Karpas-422 (cell line): ENCODE measurements around the gene ANKS1B. TPM values are rescaled to one million over a fixed set of nuclear protein-coding genes. Genes with fewer than 3 reads are reported as not detected.

Experiments used
- DNase-seq: peaks from one replicate; pipeline ENCODE4 v3.0.0-alpha.2; 2015
- H2AFZ ChIP-seq: fragments of 200-600 bp; sonication (generic); 2 replicates; pipeline ENCODE4 v1.6.1; 2014; ENCODE audit warnings: antibody characterized with exemption, low read length, mixed read lengths
- H3K27ac ChIP-seq: fragments of 200-600 bp; sonication (generic); 2 replicates; pipeline ENCODE4 v1.5.1; 2014; ENCODE audit warnings: mild to moderate bottlenecking, low read length, moderate library complexity
- H3K27me3 ChIP-seq: fragments of 200-600 bp; sonication (generic); 2 replicates; pipeline ENCODE4 v1.6.1; 2014; ENCODE audit warnings: low read length, mixed read lengths
- H3K36me3 ChIP-seq: fragments of 200-600 bp; sonication (generic); 2 replicates; pipeline ENCODE4 v1.6.1; 2014; ENCODE audit warnings: low read length, mixed read lengths; ENCODE audit not compliant: insufficient read depth
- H3K4me1 ChIP-seq: fragments of 200-600 bp; sonication (generic); 2 replicates; pipeline ENCODE4 v1.6.1; 2014; ENCODE audit warnings: mild to moderate bottlenecking, low read length, mixed read lengths
- H3K4me2 ChIP-seq: fragments of 200-600 bp; sonication (generic); 2 replicates; pipeline ENCODE4 v1.6.1; 2014; ENCODE audit warnings: low read length, low read depth, mild to moderate bottlenecking; ENCODE audit not compliant: poor library complexity, severe bottlenecking
- H3K4me3 ChIP-seq: fragments of 200-600 bp; sonication (generic); 2 replicates; pipeline ENCODE4 v1.5.1; 2014; ENCODE audit warnings: mild to moderate bottlenecking, antibody characterized with exemption, low read length, mixed read lengths
- H3K79me2 ChIP-seq: fragments of 200-600 bp; sonication (generic); 2 replicates; pipeline ENCODE4 v1.6.1; 2014; ENCODE audit warnings: mild to moderate bottlenecking, low read length, mixed read lengths
- H3K9ac ChIP-seq: fragments of 200-600 bp; sonication (generic); 2 replicates; pipeline ENCODE4 v1.6.0; 2014; ENCODE audit warnings: low read length
- H3K9me2 ChIP-seq: fragments of 200-600 bp; sonication (generic), shearing (Covaris generic); replicated peaks from 2 replicates; pipeline ENCODE4 v1.6.0; 2014; ENCODE audit warnings: mild to moderate bottlenecking, low read length, moderate library complexity; ENCODE audit not compliant: insufficient read depth
- H3K9me3 ChIP-seq: fragments of 300-700, 200-600 bp; sonication (generic); 2 replicates; pipeline ENCODE4 v1.6.1; 2014; ENCODE audit warnings: low read length, mixed read lengths
- H4K20me1 ChIP-seq: fragments of 200-600 bp; sonication (generic); 2 replicates; pipeline ENCODE4 v1.6.1; 2014; ENCODE audit warnings: mild to moderate bottlenecking, antibody characterized with exemption, low read length, low read depth; ENCODE audit not compliant: insufficient read depth
- total RNA-seq: library from RNA; depleted of rRNA; stranded (reverse); fragments of >200 nt; shearing (Covaris generic); gene quantifications from 2 replicates; pipeline ENCODE4 v1.2.3, GENCODE V29; 2014; ENCODE audit warnings: low replicate concordance

ANKS1B gene
- total RNA-seq, 1 experiment from 2014 or later = 23.4 TPM

- no peaks in the 10 kb centered on the region for H3K36me3 ChIP-seq
- no peak overlapping the region for H3K4me2 ChIP-seq
- H4K20me1 ChIP-seq = no peaks in the 10 kb centered on the region
- H3K9me2 ChIP-seq = no peaks in the 10 kb centered on the region
- no peak for DNase-seq
- no peaks in the 10 kb centered on the region for H3K27me3 ChIP-seq
- H3K9me3 ChIP-seq = no peaks in the 10 kb centered on the region
- no peak overlapping the region for H3K27ac ChIP-seq
- no peaks in the 10 kb centered on the region for H3K79me2 ChIP-seq
- H2AFZ ChIP-seq = 0 out of 2 replicates have a peak overlapping the region, but pooled peaks have one; percentile 30
- no peaks in the 10 kb centered on the region for H3K4me1 ChIP-seq
- H3K4me3 ChIP-seq = no peak overlapping the region
- H3K9ac ChIP-seq = no peak overlapping the region
These were observed 760.5 kb downstream of the ANKS1B start for GRCh38 chr12:99224237-99224636.

GRCh38 chr12:99223579-99223978 is 761.2 kb downstream of the ANKS1B start:
- no peaks in the 10 kb centered on the region for H3K4me1 ChIP-seq
- H2AFZ ChIP-seq = no peak overlapping the region
- no peaks in the 10 kb centered on the region for H3K9me2 ChIP-seq
- no peaks in the 10 kb centered on the region for H3K36me3 ChIP-seq
- no peaks in the 10 kb centered on the region for H4K20me1 ChIP-seq
- H3K9me3 ChIP-seq = no peaks in the 10 kb centered on the region
- no peak overlapping the region for H3K4me3 ChIP-seq
- H3K4me2 ChIP-seq = no peak overlapping the region
- H3K27ac ChIP-seq = no peak overlapping the region
- H3K9ac ChIP-seq = no peak overlapping the region
- no peaks in the 10 kb centered on the region for H3K27me3 ChIP-seq
- no peaks in the 10 kb centered on the region for H3K79me2 ChIP-seq
- DNase-seq = no peak

DNA sequence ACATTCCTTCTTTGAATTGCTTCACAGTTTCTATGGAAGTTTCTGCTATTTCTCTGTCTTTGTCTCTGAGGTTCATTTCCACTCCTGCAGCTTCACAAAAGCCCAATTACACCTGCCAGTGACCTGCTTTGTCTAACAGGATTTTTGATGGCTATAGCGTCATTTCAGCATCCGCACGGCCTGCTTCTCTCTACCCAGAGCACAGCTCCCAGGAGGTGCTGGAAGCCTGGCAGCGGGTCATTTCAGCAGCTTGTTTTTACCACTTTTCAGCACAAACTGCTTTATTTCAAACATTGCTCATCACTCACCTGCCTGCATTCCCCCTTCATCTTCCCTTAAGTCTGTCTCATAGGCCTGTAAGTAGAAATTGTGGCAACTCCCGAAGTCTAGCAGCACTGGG is 771.7 kb downstream of the ANKS1B start:
- Histone ChIP-seq H3K36me3 (no peaks in the 10 kb centered on the region; the same call in 1 of the 2 replicates), H3K9me2 (no peaks in the 10 kb centered on the region), H3K4me3 (no peak overlapping the region), H2AFZ (no peak overlapping the region), H3K27ac (no peak overlapping the region), H4K20me1 (no peaks in the 10 kb centered on the region), H3K9ac (no peak overlapping the region), H3K4me2 (no peak overlapping the region), H3K79me2 (no peaks in the 10 kb centered on the region), H3K9me3 (no peaks in the 10 kb centered on the region), H3K4me1 (peaks cover 6% of the 10 kb centered on the region), H3K27me3 (no peaks in the 10 kb centered on the region)
- peak; percentile 19 for DNase-seq

GRCh38 chr12:99212275-99212674 is 772.5 kb downstream of the ANKS1B start:
- H3K4me2 ChIP-seq = no peak overlapping the region
- no peak overlapping the region for H2AFZ ChIP-seq
- H3K4me3 ChIP-seq = no peak overlapping the region
- no peak for DNase-seq
- H3K79me2 ChIP-seq = no peaks in the 10 kb centered on the region
- no peaks in the 10 kb centered on the region for H3K9me2 ChIP-seq
- H3K27ac ChIP-seq = no peak overlapping the region
- H4K20me1 ChIP-seq = no peaks in the 10 kb centered on the region
- peaks cover 6% of the 10 kb centered on the region for H3K4me1 ChIP-seq
- no peaks in the 10 kb centered on the region for H3K9me3 ChIP-seq
- H3K27me3 ChIP-seq = no peaks in the 10 kb centered on the region
- H3K9ac ChIP-seq = no peak overlapping the region
- H3K36me3 ChIP-seq = no peaks in the 10 kb centered on the region; the same call in 1 of the 2 replicates

DNA sequence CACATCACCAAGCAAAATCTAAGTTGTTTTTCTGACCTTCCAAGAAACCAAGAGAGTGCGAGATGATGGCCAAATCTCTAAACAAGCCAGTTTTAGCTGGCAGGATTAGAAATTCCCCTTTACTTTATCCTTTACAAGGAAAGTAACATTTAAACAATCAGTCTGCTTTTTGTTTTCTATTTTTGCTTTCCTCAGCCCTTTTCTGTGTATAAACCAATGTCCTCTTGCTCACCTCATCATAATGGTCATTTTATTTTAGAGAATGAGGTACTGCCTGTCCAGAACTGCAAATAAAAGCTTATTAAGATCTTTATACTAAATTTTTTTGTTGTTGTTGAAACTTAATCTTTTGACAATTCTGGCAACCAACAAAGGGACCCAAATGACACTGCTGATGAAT is 779.6 kb downstream of the ANKS1B start:
- no peaks in the 10 kb centered on the region for H3K27me3 ChIP-seq
- no peak overlapping the region for H3K4me2 ChIP-seq
- H3K9me2 ChIP-seq = no peaks in the 10 kb centered on the region
- no peak overlapping the region for H3K4me3 ChIP-seq
- H3K9ac ChIP-seq = no peak overlapping the region
- no peaks in the 10 kb centered on the region for H3K36me3 ChIP-seq
- no peaks in the 10 kb centered on the region for H4K20me1 ChIP-seq
- no peaks in the 10 kb centered on the region for H3K4me1 ChIP-seq
- no peaks in the 10 kb centered on the region for H3K79me2 ChIP-seq
- H2AFZ ChIP-seq = no peak overlapping the region
- no peak for DNase-seq
- H3K27ac ChIP-seq = no peak overlapping the region
- no peaks in the 10 kb centered on the region for H3K9me3 ChIP-seq

DNA sequence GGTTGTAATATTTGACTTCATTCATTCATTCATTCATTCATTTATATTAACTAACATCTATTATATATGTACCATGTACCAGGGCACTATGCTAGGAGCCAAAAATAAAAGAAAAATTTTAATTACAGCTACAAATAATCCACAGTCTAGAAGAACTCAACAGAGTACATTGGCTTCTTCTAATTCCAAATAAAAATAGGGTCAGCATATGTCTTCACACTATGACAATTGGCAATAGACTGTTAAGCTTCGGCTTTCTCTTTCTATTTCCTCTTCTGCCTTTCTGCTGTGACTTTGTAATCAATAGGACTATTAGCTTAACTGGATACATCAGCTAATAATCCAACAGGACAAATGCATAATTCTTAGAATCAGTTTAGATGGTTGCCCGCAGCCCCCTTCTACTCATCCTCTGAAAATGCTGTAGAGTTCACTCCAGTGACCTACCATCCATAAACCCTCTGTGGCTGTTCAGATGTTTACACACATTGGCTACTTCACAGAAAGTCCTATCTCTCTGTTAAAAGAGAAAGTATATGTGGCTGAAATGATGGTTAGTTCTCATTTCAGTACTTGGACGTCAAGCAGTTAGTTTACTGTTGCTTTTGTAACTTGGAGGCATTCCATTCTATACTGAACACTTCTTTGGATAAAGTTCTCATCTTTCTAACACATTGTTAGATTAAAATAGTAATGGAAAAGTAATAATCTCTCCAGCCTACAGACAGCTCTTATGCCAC is 782.7 kb downstream of the ANKS1B start:
- Histone ChIP-seq H3K27ac (no peak overlapping the region), H3K9me3 (no peaks in the 10 kb centered on the region), H3K4me2 (no peak overlapping the region), H3K9ac (no peak overlapping the region), H3K4me1 (no peaks in the 10 kb centered on the region), H3K79me2 (no peaks in the 10 kb centered on the region), H3K27me3 (0 out of 2 replicates have a peak, but pooled peaks cover 3% of the 10 kb centered on the region), H3K36me3 (no peaks in the 10 kb centered on the region), H3K9me2 (no peaks in the 10 kb centered on the region), H3K4me3 (no peak overlapping the region), H2AFZ (no peak overlapping the region), H4K20me1 (no peaks in the 10 kb centered on the region)
- DNase-seq = no peak

GRCh38 chr12:99200711-99201384 is 783.9 kb downstream of the ANKS1B start:
- Histone ChIP-seq H3K9me3 (no peaks in the 10 kb centered on the region), H2AFZ (no peak overlapping the region), H3K9me2 (no peaks in the 10 kb centered on the region), H4K20me1 (no peaks in the 10 kb centered on the region), H3K4me3 (no peak overlapping the region), H3K36me3 (no peaks in the 10 kb centered on the region), H3K79me2 (no peaks in the 10 kb centered on the region), H3K27me3 (0 out of 2 replicates have a peak, but pooled peaks cover 3% of the 10 kb centered on the region), H3K27ac (no peak overlapping the region), H3K4me1 (no peaks in the 10 kb centered on the region), H3K9ac (no peak overlapping the region), H3K4me2 (no peak overlapping the region)
- no peak for DNase-seq

DNA sequence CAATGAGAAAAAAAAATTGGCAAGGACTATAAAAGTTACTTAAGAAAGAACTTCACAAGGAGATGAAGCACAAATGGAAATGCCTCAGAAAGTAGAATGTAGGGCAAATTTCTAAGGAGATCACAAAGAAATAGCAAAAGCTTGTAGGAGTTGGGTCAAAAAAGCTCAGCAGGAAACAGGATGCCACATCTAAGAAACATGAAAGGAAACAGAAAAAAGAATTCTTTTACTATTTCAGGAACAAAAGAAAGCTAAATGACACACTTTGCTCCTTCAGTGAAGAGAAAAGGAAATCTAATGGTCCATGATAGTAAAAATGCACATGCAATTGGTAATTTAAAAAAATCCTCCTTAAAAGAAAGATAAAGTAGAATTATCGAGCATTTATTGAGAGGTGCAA is 789.3 kb downstream of the ANKS1B start:
- Histone ChIP-seq H3K27me3 (0 out of 2 replicates have a peak, but pooled peaks cover 3% of the 10 kb centered on the region), H3K9me2 (0 out of 2 replicates have a peak, but pooled peaks cover 4% of the 10 kb centered on the region), H3K9me3 (no peaks in the 10 kb centered on the region), H2AFZ (no peak overlapping the region), H3K79me2 (no peaks in the 10 kb centered on the region), H3K9ac (no peak overlapping the region), H3K4me3 (no peak overlapping the region), H3K36me3 (no peaks in the 10 kb centered on the region), H3K4me2 (no peak overlapping the region), H4K20me1 (no peaks in the 10 kb centered on the region), H3K4me1 (peaks cover 3% of the 10 kb centered on the region; the same call in 1 of the 2 replicates), H3K27ac (no peak overlapping the region)
- peak; percentile 36 for DNase-seq
